HG03175 (cell line): ENCODE results near the gene ZNF79.

Source experiments
- ATAC-seq: cut with Tn5 transposase; IDR thresholded peaks from one replicate; pipeline ENCODE4 v1.9.1; 2021; ENCODE audit warnings: mild to moderate bottlenecking, moderate library complexity; ENCODE audit not compliant: unreplicated experiment

Gene ZNF79

DNA sequence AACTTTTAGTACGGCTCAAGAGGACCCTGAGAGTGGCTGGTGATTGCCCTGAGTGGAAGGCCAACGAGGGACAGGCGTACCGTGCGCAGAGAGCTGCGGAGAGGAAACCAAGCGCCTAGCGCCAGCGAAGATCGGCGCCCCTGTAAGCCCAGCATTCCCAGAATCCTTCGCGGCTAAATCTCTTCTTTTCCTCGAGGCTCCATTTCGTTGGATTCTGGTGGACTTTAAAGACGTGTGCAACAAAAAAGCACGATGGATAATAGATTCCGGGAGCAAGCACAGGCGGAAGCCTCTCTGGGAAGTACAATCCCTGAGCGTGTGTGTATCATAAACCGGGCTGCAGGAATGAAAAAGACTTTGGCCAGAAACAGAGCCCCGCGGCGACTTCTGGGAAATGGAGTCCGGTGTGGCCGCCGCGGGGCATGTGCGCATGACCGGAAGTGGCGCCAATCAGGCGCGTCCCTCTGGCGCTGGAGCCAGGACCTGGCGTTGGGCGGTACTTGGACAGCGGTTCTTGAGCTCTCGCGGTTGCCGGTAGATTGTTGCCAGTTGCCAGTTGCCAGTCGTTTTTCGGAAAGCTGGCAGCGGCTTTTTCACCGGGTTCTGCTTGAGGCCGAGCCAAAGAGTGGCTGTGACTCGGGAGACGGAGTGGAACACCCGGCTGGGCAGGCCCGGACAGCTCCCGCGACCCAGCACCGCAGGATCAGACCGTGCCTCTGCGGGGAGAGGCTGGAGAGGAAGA lies at the start of gene ZNF79:
Gene ZNF79 (plus strand): TSS at position 449 of the 742 bp plus-strand sequence. CDS start 406 bp downstream, outside the sequence.
- ATAC-seq = peak; percentile 86

GRCh38 chr9:127380479-127380878 lies 43.7 kb upstream of the ZNF79 start:
- no peak for ATAC-seq

DNA sequence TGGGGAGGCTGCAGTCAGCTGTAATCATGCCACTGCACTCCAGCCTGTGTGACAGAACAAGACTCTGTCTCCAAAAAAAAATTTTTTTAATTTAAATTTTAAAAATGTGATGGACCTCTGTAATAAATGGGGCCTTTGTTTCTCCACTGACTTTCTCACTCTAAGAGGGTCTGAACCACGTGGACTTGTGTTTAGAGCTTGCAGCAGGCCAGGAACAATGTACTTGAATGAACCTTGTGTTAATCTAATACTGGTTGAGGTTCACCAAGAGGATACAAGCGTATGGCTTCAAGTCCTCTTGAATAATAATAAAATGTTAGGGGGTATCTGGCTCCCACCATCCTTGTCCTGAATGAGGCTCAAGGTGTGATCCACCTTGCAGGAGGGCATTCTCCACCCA lies 41.6 kb upstream of the ZNF79 start:
- no peak for ATAC-seq

- ATAC-seq = no peak
These were observed 40.0 kb upstream of the ZNF79 start for GRCh38 chr9:127384016-127384730.

GRCh38 chr9:127384901-127385300 lies 39.3 kb upstream of the ZNF79 start:
- no peak for ATAC-seq

GRCh38 chr9:127386249-127386648 lies 37.9 kb upstream of the ZNF79 start:
- no peak for ATAC-seq

DNA sequence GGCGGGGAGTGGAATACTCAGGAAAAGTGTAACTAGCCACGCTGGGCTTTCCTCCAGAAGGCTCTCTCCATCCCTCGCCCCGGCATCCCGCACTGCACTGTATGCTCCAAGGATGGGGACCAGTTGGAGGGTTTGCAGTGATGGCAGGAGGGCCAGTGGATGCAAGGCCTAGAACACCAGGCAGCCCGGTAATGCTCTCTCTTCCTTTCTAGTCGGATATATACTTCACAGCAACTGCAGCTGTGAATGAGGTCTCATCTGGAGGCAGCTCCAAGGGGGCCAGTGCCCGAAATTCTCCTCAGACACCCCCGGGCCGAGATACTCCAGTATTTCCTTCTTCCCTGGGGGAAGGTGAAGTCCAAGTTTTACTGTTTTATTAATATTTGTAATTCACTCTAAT lies 37.2 kb upstream of the ZNF79 start:
- ATAC-seq = no peak

- peak; percentile 72 for ATAC-seq
These were observed 35.9 kb upstream of the ZNF79 start for GRCh38 chr9:127388037-127388855.

DNA sequence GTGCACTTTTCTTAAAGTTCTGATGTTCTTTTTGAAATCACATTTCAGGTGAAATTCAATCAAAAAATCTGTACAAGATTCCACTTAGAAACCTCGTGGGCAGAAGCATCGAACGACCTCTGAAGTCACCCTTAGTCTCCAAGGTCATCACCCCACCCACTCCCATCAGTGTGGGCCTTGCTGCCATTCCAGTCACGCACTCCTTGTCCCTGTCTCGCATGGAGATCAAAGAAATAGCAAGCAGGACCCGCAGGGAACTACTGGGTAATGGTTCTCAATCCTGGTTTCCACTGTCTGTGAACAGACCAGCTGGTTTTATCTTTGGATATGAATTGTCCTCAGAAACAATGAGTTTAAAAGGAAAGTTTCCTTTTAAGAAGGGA lies 35.3 kb upstream of the ZNF79 start:
- ATAC-seq = no peak

DNA sequence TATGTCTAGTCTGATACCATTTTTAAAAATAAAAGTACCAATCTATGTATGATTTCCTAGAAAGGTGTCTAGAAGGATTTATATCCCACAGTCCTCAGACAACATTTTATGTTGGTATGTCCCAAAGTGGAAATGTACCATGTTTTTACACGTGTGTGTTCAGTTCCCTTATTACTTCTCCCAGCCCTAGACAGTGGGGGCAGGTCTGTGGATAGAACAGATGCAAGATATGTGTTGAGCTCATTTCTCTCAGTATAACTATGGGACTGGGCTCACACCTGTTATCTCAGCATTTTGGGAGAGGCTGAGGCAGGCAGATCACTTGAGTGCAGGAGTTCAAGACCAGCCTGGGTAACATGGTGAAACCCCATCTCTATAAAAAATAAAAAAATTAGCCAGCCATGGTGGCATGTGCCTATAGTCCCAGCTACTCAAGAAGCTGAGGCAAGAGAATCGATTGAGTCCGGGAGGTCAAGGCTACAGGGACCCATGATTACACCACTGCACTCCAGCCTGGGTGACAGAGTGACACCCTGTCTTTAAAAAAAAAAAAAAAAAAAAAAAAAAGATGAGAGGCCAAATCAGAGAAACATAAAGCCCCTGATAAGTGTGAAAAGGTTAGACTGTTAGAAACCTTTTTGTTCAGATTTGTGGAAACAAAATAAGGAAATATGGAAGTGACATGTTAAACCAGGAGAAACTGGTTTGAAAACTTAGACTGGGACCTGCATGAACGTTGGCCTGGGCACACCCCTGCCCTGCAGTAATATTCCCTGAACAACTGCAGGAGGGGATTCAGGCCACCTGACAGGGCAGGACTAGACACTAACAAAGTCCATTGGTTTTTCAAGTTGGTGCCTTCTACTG lies 34.6 kb upstream of the ZNF79 start:
- no peak for ATAC-seq

GRCh38 chr9:127390248-127390545 lies 34.0 kb upstream of the ZNF79 start:
- no peak for ATAC-seq

GRCh38 chr9:127390563-127390962 lies 33.6 kb upstream of the ZNF79 start:
- no peak for ATAC-seq

- ATAC-seq = no peak
These were observed 32.0 kb upstream of the ZNF79 start for GRCh38 chr9:127392166-127392565.

DNA sequence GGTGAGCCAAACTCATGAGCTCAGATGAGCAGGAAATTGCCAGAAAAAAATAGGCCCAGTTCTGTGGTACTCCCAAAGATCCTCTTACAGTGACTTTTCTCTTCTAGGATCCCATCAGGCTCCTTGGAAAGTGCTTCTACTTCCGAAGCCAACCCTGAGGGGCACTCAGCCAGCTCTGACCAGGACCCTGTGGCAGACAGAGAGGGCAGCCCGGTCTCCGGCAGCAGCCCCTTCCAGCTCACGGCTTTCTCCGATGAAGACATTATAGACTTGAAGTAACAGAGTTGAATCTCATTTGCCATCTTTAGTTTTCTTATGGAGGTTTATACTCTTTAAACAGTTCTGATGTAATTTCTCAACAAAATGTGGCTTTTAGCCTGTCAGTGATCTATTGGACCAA lies 31.2 kb upstream of the ZNF79 start:
- no peak for ATAC-seq

- ATAC-seq = no peak
These were observed 30.5 kb upstream of the ZNF79 start for GRCh38 chr9:127393645-127394044.

- no peak for ATAC-seq
These were observed 28.5 kb upstream of the ZNF79 start for GRCh38 chr9:127395497-127396252.

- ATAC-seq = no peak
These were observed 27.9 kb upstream of the ZNF79 start for GRCh38 chr9:127396253-127396807.

DNA sequence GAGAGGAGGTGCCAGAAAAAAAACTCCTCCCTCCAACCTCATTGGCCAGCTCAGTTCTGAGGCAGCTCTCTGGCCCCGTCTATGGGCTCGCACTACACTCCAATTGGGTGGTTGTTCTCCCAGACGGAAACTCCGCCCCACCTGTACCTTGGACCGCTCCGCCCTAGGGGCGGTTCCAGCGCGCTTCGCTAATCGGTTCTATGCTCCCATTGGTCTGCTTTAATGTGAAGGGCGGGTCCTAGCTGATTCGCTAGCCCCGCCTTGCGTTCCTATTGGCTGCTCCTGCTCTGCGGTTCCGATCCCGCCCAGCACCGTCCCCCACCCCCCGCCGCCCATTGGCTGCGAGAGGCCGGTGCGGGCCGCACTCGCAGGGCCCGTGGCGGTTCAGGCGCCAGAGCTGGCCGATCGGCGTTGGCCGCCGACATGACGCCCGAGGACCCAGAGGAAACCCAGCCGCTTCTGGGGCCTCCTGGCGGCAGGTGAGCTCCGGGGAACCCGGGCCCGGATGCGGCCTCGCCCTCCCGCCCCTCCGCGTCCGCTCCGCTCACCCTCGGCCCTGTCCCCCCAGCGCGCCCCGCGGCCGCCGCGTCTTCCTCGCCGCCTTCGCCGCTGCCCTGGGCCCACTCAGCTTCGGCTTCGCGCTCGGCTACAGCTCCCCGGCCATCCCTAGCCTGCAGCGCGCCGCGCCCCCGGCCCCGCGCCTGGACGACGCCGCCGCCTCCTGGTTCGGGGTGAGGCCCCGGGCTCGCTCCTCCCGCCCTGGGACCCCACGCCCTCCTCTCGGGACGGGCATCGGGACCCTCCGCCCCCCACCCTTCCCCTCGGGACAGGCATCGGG lies 27.2 kb upstream of the ZNF79 start, which contains the start of gene SLC2A8:
Gene SLC2A8 (plus strand): TSS at position 362 of the 838 bp plus-strand sequence. CDS start 62 bp downstream, at position 424.
- peak; percentile 94 for ATAC-seq
